ENCODE data around the gene TMEM87A.
"Not testable (repeated sequence)": the region's sequence is repeated elsewhere in the genome, so short reads cannot be mapped to it uniquely, and the experiment has no call there.

TMEM87A gene

DNA sequence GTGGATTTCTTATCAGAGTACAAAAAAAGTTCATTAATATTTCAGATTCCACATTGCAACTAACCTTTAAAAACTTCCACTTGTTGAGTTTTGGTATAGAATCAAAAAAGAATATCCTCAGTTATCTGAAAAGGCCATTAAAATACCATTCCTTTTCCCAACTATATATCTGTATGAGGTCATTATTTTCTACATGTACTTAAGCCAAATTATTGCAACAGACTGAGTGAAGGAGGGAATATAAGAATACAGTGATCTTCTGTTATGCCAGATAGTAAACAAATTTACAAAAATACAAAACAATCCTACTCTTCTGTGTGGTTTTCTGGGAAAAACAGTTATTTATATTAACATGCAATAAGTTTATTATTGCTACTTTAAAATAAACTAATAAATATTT lies 5.9 kb downstream of the TMEM87A start:
- DNase-seq: no peak

DNA sequence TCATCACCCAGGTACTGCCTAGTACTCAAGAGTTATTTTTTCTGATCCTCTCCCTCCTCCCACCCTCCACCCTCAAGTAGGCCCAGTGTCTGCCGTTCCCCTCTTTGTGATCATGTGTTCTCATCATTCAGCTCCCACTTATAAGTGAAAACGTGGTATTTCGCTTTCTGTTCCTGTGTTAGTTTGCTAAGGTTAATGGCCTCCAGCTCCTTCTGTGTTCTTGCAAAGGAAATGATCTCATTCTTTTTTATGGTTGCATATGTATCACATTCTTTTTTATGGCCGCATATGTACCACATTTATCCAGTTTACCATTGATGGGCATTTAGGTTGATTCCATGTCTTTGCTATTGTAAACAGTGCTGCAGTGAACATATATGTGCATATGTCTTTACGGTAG lies 8.4 kb downstream of the TMEM87A start:
- DNase-seq: no peak

GRCh38 chr15:42253300-42253699 lies 19.9 kb downstream of the TMEM87A start:
- no peak for DNase-seq

DNA sequence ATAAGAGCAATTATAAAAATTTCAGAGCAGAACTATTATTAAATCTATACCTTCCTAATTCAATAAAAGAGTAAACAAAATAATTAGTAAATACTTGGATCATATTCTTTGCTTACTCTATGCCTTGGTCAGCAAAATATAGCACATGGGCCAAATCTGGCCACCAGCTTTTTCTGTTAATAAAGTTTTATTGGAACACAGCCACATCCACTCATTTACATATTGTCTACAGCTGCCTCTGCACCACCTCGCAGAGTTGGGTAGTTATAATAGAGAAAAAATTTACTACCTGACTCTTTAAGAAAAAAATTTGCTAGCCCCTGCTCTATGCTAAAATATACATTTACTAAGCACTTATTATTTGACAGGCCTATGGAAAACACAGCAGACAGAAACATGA lies 32.4 kb downstream of the TMEM87A start:
- no peak for DNase-seq

GRCh38 chr15:42239528-42240182 lies 33.6 kb downstream of the TMEM87A start:
- no peak for DNase-seq

DNA sequence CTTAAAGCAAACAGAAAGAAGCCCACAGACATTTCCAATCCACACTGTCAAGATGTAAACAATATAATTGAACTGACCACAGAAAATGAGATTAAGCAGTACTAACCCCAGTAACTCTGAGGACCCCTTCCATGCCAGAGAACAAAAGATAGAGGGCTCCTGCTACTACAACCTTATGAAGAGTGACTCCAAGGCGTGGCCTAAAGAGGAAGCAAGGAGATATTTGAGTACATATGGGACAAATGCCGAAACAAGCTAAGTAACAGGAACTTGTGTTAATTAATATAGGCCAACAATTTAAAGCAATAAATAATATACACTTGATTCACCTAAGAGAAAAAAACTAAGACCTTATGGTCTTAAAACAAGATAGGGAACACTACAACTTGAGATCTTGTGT lies 40.1 kb downstream of the TMEM87A start:
- no peak for DNase-seq

- no peak for DNase-seq
Observed at GRCh38 chr15:42232606-42233005, 40.6 kb downstream of the TMEM87A start.

- DNase-seq: no peak
Observed at GRCh38 chr15:42231088-42231487, 42.1 kb downstream of the TMEM87A start.

- DNase-seq: not testable (repeated sequence)
Observed at GRCh38 chr15:42228981-42229380, 44.3 kb downstream of the TMEM87A start.

DNA sequence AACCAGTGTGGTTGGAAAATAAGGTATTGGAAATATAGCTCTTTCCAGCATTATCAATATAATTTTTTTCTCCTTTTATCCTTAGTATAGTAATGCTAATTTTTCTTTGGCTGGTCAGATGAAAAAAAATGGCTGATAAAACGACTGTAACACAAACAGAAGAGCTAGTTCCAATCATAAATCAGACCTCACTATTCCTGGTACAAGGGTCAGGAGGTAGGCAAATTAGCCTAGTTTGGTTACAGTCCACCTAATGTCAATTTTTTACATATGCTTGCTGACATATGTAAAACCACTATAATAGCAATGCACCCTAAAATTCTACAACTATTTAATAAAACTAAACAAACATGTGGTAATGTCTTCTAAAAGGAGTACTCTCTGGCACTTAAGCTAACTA lies 45.2 kb downstream of the TMEM87A start:
- DNase-seq: no peak

- DNase-seq: no peak
Observed at GRCh38 chr15:42226648-42227047, 46.6 kb downstream of the TMEM87A start.

GRCh38 chr15:42220216-42220615 lies 53.0 kb downstream of the TMEM87A start:
- no peak for DNase-seq

- DNase-seq: no peak
Observed at GRCh38 chr15:42218953-42219592, 54.2 kb downstream of the TMEM87A start.

DNA sequence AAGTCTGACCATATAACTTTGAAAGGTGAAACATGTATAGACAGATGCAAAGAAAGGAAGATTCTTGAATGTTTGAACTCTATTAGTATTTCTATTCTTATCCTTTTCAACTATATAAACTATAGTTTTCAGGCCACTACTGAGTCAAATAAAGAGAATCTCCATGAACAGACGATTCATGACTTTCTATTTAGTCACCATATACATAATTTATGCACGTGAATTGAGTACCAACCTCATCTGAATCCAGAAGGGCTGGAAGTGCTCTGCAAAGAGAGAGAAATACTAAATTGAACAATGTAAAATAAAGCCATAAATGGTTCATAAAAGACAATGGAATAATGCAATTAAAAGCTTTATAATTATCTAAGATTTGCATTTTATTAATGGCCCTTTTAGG lies 55.7 kb downstream of the TMEM87A start:
- DNase-seq: no peak

DNA sequence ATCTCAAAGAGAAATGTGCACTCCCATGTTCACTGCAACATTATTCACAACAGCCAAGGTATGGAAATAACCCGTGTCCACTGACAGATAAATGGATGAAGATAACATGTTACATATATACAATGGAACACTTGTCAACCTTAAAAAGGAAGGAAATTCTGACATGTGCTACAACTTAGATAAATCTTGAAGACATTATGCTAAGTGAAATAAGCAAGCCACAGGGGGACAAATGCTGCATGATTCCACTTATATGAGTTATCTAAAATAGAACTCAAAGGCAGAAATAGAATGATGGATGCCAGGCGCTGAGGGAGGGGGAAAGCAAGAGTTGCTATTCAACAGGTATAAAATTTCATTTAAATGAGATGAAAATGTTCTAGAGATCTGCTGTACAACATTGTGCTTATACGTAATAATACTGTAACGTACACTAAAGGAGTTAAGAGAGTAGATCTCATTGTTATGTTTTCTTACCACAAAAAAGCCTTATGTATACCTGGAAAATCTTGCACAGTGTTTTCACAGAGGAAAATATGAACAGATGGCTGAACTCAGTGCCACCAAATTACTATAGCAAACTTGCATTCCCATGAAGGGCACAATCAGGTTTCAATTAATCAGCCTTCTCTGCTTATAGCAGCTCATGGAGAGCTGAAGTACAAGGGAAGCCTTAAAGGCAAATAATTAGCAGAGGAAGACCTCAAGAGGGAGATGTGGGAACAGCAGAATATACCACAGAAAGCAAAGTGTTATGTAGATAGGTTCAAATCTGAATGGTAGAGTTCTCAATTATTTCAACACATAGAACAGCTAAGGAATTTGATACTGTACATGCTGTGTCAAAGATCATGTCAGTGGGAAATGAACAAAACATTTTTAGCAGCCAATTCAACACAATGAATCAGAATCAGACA lies 57.1 kb downstream of the TMEM87A start:
- DNase-seq: no peak

GRCh38 chr15:42214600-42214999 lies 58.6 kb downstream of the TMEM87A start:
- no peak for DNase-seq

GRCh38 chr15:42213511-42213910 lies 59.7 kb downstream of the TMEM87A start:
- DNase-seq: no peak

DNA sequence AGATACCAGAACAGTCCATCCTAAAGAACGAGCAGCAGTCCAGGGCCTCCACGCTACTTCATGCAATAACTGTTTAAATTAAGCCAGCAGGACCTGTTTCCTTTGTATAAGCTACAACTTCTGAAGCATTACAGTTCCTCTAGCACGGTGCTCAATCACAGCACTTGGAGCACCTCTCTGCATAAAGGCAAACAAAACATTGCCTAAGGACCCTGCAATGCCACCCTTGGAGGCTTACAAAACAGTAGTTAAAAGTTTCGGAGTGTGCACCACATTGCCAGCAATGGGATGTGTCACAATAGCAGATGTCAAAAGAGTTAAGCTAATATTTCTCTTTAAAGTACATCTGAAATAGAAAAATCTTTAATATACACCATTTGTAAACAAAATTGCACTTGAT lies 62.5 kb downstream of the TMEM87A start:
- DNase-seq: no peak

- DNase-seq: peak; percentile 3
Observed at GRCh38 chr15:42207674-42208579, 65.3 kb downstream of the TMEM87A start, which contains the start of gene VPS39. VPS39 (minus strand) TSS chr15:42208304; CDS start chr15:42208153, 151 bp downstream.

DNA sequence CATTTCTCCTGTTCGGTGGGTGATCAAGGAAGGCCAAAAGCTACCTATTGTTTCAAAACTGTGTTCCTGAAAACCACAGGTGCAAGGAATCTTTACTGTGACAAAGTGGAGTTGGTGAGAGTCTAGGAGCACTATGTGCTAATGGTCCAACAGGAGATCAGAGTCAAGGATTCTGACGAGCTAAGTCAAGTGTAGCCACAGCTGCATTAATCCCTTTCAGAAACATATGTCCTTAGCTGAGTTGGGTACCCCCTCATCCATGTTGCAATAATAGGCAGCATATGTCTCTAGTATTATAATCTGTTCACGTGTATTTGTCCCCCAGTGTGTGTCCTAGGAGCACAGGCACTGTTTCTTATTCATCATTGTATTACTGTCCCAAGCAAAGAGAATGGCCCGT lies 66.8 kb downstream of the TMEM87A start:
- no peak for DNase-seq

DNA sequence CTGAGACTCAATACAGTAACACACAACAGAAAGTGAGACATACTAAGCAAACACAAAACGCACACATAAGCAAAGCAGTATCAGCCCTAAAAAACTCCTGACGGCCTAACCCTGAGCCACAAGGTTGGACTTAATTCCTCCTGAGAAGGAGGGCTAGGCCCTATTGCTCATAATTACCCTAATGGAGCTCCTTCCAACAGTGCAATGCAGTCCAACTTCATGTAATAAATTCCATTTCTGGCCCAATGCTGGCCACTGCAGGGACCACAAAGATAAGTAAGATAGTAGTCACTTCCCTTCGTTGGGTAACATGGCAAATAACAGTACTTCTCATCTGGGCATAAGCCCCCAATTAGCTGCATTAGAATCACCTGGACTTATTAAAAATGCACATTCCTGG lies 69.3 kb downstream of the TMEM87A start:
- no peak for DNase-seq

DNA sequence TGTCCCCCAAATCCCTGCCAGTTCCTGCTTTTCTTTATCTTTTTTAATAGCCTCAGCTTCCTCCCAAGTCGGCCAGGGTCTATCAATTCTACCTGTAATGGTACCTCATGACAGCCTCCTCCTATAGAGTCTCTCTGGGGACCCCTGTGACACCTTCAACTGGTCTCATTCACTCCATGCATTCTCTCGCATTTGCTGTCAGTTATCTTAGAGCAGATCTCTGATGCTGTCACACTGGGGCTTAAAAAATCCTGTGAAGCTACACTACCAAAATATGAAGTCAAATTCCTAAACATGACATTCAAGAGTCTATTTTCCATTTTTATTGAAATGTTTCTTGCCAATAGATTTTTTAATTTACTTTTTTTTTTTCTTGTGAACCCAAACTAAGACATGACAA lies 70.6 kb downstream of the TMEM87A start:
- no peak for DNase-seq

- DNase-seq: no peak
Observed at GRCh38 chr15:42201801-42202200, 71.4 kb downstream of the TMEM87A start.
